H54 (cell line): Measurements from ENCODE around the gene JAM2.

Experiments
- DNase-seq: peaks from one replicate; pipeline ENCODE4 v3.0.0; 2011; ENCODE audit warnings: low spot score, mixed read lengths; ENCODE audit not compliant: insufficient read length
- FAIRE-seq: peaks from 3 replicates; lab custom pipeline; 2011; peaks lifted over from hg19 to GRCh38; lab: Jason Lieb, UNC
- POLR2A ChIP-seq: IDR thresholded peaks from 2 replicates; pipeline ENCODE4 v1.6.1; 2011; ENCODE audit warnings: low read depth, mild to moderate bottlenecking, low read length

The JAM2 gene

GRCh38 chr21:25635310-25635709 is 3.7 kb upstream of the JAM2 start:
- no peak for FAIRE-seq
- no peak for DNase-seq
- TF ChIP-seq POLR2A: no peak

DNA sequence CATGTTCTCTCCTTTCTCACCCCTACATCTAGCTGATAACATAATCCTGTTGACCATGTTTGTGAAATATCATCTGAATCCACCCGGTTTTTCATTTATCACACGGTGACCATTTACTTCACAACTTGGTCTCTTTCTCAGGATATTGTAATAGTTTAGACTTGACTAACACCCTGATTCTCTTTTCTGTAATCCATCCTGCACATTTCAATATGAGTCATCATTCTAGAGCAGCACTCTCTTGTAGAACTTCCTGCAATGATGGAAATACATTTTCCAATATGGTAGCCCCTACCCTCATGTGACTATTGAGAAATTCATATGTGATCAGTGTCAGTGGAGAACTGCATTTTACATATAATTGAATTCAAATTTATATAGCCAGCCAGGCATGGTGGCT is 2.3 kb upstream of the JAM2 start:
- no peak for DNase-seq
- no peak for TF ChIP-seq POLR2A
- no peak for FAIRE-seq

DNA sequence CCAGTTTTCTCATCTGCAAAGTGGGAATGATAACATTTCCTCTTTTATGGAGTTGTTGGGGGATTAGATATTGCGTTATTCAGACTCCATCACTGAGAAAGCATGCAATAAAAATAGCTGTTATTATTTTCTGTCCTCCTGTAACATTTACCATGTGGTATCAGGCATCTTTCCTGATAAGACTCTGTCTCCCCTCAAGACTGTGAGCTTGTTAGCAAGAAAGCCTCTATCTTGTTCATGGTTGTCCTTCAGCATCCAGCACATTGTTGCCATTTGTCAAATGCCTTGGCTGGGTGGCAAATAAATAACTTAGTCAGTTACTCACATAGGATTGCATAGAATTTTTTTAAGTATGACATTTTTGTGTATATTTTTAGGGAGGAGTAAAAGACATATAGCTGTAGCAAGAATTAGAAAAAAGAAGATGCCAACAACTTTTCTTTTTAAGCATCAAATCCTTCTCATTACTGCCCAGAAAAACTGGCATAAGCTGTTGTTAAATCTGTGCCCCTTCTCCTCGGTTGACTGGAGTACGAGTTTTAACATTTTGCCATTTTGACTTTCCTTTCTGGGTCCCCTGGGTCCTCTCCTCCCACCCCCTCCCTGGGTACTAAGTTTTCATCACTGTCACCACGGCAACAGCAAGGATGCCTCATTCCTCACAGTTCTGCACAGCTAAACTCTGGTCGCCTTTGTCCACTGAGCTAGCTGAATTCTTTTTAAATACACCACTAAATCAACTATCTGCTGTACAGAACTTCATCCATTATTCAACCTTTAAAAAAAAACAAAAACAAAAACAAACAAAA is 1.0 kb upstream of the JAM2 start:
- FAIRE-seq: no peak
- TF ChIP-seq POLR2A: no peak

DNA sequence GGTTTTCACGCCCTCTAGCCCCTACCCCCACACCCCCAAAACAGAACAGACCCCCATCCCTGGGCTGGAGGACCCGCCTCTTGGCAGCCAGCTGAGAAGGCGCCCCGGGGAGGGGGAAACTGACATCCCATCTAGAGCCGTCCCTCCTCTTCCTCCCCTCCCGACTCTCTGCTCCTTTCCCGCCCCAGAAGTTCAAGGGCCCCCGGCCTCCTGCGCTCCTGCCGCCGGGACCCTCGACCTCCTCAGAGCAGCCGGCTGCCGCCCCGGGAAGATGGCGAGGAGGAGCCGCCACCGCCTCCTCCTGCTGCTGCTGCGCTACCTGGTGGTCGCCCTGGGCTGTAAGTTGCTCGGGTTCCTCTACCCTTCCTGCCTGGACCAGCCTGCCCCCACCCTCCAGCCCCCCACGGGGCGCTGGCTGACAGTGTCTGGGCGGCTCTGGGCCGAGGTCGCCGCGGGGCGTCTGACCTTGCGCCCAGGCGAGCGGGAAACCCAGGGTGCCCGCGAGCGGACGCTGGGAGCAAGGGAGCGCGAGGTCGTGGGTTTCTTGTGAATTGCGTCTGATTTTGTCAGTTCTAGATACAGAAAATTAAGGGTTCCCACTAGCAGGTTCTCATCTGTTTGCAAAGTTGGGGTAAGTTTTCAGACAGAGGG is 618 bp downstream of the JAM2 start:
- peak; percentile 42 for DNase-seq
- TF ChIP-seq POLR2A: peak; percentile 54
- FAIRE-seq: no peak

More for the DNA sequence above, 1.0 kb upstream of the JAM2 start:
- DNase-seq: no peak

DNA sequence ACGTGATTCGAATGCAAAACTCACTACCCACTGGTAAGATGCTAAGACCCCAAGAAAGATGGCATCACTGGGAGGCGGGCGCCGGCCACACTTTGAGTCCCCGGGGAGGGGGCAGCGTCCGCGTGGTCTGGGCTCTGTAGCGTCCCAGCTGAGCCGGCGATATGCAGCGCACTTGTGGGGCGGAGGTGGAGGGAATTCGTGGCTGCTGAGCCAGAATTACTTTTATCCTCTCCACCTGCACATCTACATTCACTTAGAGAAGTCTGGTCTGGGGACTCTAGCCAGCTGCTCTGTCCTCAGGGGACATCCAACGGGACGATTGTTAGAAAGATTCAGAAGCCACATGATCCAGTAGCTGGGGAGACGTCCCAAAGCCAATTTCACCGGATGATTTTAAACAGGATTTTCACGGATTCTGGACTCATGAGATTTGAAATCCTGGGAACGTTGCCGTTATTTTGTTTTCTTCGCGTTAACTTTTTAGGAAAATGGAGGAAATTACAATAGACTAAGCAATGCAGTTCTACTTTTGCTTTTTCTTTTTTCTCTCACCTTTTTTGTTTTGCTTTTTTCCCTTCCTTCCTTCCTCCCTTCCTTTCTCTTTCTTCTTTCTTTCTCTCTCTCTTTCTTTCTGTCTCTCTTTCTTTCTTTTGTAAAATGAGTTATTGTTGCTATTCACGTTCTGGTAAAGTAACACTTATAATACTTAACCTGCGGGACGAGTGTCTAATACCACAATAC is 1.3 kb downstream of the JAM2 start:
- peak; percentile 25 for DNase-seq
- no peak for TF ChIP-seq POLR2A
- FAIRE-seq: no peak

GRCh38 chr21:25640943-25641292 is 1.9 kb downstream of the JAM2 start:
- TF ChIP-seq POLR2A: no peak
- no peak for DNase-seq
- no peak for FAIRE-seq

- DNase-seq (no peak), FAIRE-seq (no peak)
- TF ChIP-seq POLR2A: no peak
Observed at GRCh38 chr21:25643486-25643885, 4.4 kb downstream of the JAM2 start.

DNA sequence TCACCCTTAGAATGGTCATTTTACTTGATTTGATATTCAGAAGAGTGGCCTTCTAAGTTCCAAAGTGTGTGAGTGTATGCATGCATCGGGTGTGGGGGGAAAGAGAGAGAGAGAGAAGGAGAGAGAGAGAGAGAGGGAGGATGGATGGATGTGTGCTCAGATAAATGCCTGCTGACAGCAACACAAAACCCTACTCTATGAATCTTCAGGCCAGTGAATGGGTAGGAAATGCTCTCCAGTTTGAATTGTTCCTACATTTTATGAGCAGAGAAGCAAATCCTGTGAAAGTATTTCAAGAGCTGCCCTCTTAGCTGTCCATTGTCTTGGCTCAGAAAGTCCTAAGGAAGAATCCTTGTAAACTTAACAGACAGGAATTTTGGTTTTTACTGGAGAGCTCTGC is 7.4 kb downstream of the JAM2 start:
- DNase-seq: no peak
- no peak for TF ChIP-seq POLR2A
- no peak for FAIRE-seq

DNA sequence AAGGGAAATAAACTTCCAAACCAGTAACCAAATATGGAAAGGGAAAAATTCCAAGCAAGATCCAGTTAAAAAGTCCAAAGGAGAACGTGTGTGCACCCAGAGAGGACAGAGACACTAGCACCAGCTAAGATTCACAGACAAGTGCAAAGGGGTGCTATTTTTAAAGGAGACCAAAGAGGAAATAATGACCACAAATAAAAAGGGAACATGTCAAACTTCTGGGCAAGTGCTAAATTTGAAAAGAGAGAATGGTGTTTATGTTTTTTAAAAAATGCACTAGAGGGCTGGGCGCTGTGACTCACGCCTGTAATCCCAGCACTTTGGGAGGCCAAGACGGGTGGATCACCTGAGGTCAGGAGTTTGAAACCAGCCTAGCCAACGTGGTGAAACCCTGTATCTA is 8.6 kb downstream of the JAM2 start:
- DNase-seq (no peak), FAIRE-seq (no peak)
- no peak for TF ChIP-seq POLR2A

DNA sequence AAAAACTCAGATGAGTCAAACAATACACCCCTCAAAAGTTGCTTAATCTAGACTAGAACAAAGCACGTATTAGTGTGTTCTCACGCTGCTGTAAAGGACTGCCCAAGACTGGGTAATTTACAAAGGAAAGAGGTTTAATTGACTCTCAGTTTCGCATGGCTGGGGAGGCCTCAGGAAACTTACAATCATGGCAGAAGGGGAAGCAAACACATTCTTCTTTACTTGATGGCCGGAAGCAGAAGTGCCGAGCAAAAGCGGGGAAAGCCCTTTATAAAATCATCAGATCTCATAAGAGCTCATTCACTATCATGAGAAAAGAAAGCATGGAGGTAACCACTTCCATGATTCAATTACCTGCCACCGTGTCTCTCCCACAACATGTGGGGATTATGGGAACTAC is 10.1 kb downstream of the JAM2 start:
- FAIRE-seq (no peak), DNase-seq (no peak)
- no peak for TF ChIP-seq POLR2A

DNA sequence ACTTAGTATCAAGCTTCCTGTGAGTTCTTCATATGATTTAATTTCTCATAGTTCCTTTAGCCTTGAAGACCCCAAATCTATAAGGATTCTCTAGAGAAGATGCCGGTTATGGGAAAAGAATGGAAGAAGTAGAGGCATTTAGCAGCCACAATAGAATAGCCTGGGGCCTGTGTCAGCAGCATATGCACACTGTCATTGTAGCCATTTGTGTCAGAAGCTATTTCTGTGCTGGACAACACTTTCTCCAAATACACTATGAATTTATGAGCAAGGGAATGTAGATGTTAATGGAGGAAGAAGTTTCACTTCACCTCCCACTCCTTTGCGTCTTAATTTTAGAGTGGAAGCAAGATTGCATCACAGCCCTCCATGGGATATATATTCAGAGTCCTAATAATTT is 17.4 kb downstream of the JAM2 start:
- no peak for TF ChIP-seq POLR2A
- FAIRE-seq: peak; percentile 20
- DNase-seq: no peak

DNA sequence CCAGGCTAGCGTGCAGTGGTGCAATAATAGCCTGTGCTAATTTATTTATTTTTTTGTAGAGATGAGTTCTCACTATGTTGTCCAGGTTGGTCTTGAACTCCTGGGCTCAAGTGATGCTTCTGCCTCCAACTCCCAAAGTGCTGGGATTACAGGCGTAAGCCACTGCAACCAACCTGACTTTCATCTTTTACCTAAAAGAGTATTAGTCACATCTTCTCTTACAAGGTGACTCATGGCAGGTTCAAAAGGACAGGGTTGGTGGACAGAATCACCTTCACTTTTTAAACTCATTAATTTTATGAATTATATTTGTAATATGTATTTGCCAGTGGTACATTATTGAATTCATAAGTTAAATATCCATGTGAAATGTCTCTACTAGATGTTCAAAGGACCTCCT is 18.1 kb downstream of the JAM2 start:
- DNase-seq: no peak
- no peak for FAIRE-seq
- no peak for TF ChIP-seq POLR2A

DNA sequence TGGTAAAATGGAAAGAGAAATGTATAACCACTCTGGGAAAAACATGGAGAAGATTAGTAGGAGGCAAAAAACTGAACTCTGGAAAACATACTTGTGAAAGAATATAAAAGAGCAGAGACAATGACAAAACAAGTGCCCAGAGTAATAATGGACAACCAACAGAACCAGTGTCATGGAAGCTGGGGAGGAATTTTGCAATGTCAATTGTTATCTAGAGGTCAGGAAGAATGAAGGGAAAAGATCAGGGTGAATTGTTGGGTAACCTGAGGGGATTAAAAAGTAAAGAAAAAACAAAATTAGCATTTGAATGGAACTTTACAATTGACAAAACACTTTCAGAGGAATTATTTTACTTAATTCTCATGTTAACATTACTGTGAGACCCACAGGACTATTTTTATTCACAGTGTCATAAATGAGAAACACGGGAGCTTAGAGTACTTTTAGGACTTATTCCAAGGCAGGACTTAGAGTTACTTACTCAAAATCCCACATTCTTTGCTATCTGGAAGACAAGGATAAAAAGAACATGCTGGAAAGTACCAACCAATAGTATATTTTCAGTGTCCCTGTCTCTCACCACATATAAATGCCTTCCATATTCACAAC is 19.5 kb downstream of the JAM2 start:
- FAIRE-seq (no peak), DNase-seq (no peak)
- no peak for TF ChIP-seq POLR2A

DNA sequence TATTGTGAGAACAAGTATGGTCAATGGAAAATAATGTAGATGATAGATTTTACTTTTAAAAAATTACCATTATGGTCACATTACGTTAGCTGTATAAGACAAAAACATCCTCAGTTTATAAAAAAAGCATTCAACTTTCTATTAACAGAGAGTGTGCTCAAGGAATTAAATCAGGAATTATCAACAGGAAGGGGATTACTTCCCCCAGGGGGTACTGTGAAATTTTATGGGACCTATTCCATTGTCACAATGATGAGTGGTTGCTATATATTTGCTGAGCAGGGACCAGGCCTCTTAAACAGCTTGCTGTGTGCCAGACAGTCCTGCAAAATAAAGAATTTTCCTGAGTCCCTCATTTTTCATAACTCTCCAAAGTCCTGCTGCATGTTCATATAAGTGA is 21.2 kb downstream of the JAM2 start:
- DNase-seq (no peak), FAIRE-seq (no peak)

More for the DNA sequence above, 21.2 kb downstream of the JAM2 start:
- no peak for TF ChIP-seq POLR2A
